Ishikawa (cell line): ENCODE results near the gene LIPH.

Experiments
- CEBPB ChIP-seq: IDR thresholded peaks from 2 replicates; pipeline ENCODE4 v1.6.1; 2012
- CREB1 ChIP-seq: IDR thresholded peaks from 2 replicates; pipeline ENCODE4 v1.6.1; 2012; ENCODE audit warnings: low read depth
- EGR1 ChIP-seq: IDR thresholded peaks from 2 replicates; pipeline ENCODE4 v1.6.1; 2012
- EP300 ChIP-seq: IDR thresholded peaks from 2 replicates; pipeline ENCODE4 v1.6.1; 2012; ENCODE audit warnings: borderline replicate concordance
- FOXM1 ChIP-seq: IDR thresholded peaks from 2 replicates; pipeline ENCODE4 v1.6.1; 2012; ENCODE audit warnings: low read depth, borderline replicate concordance
- MAX ChIP-seq: IDR thresholded peaks from 2 replicates; pipeline ENCODE4 v1.6.1; 2012
- NFIC ChIP-seq: IDR thresholded peaks from 2 replicates; pipeline ENCODE4 v1.6.1; 2012
- RAD21 ChIP-seq: IDR thresholded peaks from 2 replicates; pipeline ENCODE4 v1.6.1; 2012; ENCODE audit warnings: low read depth
- REST ChIP-seq: IDR thresholded peaks from 2 replicates; pipeline ENCODE4 v1.6.1; 2012; ENCODE audit warnings: low read depth, mild to moderate bottlenecking
- TAF1 ChIP-seq: IDR thresholded peaks from 2 replicates; pipeline ENCODE4 v1.6.1; 2012; ENCODE audit warnings: low read depth, mild to moderate bottlenecking
- TCF12 ChIP-seq: IDR thresholded peaks from 2 replicates; pipeline ENCODE4 v1.6.1; 2012; ENCODE audit warnings: low read depth
- TEAD4 ChIP-seq: IDR thresholded peaks from 2 replicates; pipeline ENCODE4 v1.6.1; 2012
- YY1 ChIP-seq: IDR thresholded peaks from 2 replicates; pipeline ENCODE4 v1.6.1; 2012; ENCODE audit warnings: low read depth
- ZBTB7A ChIP-seq: IDR thresholded peaks from 2 replicates; pipeline ENCODE4 v1.6.1; 2012; ENCODE audit warnings: low read depth
- TF ChIP-seq, protein P1 (sequence below): IDR thresholded peaks from 2 replicates; pipeline ENCODE4 v1.6.1; 2012

The LIPH gene

GRCh38 chr3:185502987-185503386 lies 49.4 kb downstream of the LIPH start:
- TF ChIP-seq CREB1 (no peak), NFIC (no peak), CEBPB (no peak), TEAD4 (no peak), EGR1 (no peak), FOXM1 (no peak), ZBTB7A (no peak), YY1 (no peak), TAF1 (no peak), RAD21 (no peak), EP300 (no peak), MAX (no peak), REST (no peak)

DNA sequence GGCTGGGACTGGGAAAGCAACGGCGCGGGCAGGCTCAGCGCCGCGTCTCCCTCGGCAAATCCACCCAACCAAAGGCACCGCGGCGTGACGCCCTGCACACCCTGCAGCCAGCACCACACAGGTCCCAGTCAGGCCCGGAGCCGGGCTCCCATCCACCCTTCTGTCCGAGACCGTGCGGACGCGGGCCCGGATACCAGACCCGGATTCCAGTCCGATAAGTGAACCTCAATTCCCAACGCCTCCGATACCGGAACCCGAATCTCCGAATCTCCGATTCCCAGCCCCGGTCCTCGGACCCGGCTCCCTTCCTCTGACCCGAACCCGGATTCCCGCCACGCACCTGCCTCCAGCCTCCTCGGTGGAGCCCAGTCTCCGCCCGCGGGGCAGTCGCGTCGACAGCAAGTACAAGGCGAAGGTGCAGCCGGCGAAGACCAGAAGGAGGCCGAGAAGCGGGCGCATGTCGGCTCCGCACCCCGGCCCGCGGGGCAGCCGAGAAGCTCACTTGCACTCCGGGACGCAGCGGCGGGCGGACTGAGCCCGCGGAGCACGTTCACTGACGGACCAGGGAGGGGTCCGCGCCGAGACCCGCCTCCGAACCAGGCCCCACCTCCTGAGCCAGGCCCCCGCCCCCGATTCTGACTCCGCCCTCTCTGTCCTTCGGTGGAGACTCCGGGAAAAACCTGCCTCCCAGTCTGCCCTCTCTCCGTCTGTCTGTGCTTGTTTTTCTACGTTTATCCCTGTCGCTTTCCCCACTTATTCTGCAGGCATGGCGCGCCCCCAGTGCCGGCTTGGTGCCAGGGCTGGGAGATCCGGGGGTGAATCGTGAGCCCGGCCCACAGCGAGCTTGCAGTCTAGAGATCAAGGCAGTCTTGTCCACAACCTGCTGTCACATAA lies 53.6 kb downstream of the LIPH start, which contains the start of gene TMEM41A:
Gene TMEM41A (minus strand): TSS at position 533 of the 894 bp plus-strand sequence. CDS start 74 bp downstream, at position 459.
- peak; percentile 61 for TF ChIP-seq TEAD4
- TF ChIP-seq REST = 0 out of 2 replicates have a peak, but pooled peaks have one; percentile 28
- TF ChIP-seq CREB1 = no peak
- TF ChIP-seq CEBPB = no peak; the same call in 1 of the 2 replicates
- TF ChIP-seq, protein P1, sequence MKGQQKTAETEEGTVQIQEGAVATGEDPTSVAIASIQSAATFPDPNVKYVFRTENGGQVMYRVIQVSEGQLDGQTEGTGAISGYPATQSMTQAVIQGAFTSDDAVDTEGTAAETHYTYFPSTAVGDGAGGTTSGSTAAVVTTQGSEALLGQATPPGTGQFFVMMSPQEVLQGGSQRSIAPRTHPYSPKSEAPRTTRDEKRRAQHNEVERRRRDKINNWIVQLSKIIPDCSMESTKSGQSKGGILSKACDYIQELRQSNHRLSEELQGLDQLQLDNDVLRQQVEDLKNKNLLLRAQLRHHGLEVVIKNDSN = peak; percentile 81
- peak; percentile 52 for TF ChIP-seq FOXM1
- TF ChIP-seq TCF12 = peak; percentile 92
- TF ChIP-seq YY1 = peak; percentile 83
- no peak; the same call in 1 of the 2 replicates for TF ChIP-seq EGR1
- TF ChIP-seq EP300 = peak; percentile 50; the same call in 1 of the 2 replicates
- TF ChIP-seq TAF1 = peak; percentile 99
- peak; percentile 52; the same call in 1 of the 2 replicates for TF ChIP-seq ZBTB7A
- TF ChIP-seq RAD21 = peak; percentile 22; the same call in 1 of the 2 replicates
- TF ChIP-seq MAX = peak; percentile 95
- peak; percentile 57; the same call in 1 of the 2 replicates for TF ChIP-seq NFIC

DNA sequence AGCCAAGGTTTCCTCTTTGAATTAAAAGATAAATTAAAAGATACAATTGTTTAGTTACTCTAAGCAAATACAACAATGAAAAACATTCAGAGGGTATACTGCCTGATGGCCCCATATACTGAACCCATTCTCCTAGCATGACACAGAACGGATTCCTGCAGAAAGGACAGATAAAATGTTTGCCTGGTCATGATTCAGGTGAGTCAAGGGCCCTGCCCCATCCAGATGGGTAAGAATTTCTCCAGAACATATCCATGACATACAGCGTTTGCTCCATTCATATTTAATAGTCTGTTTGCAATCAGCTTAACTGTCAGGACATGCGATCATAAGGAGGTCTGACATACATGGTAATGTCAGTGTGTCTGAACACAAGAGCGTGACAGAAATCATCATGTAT lies 62.1 kb downstream of the LIPH start:
- TF ChIP-seq YY1 (no peak), ZBTB7A (no peak), RAD21 (no peak), CEBPB (no peak), TCF12 (no peak), MAX (no peak)

- no peak for TF ChIP-seq TCF12
- TF ChIP-seq, protein P1 = no peak
- no peak for TF ChIP-seq CEBPB
- TF ChIP-seq TEAD4 = no peak
- TF ChIP-seq YY1 = no peak
- TF ChIP-seq MAX = no peak
- no peak for TF ChIP-seq RAD21
- no peak for TF ChIP-seq CREB1
- no peak for TF ChIP-seq NFIC
- TF ChIP-seq EP300 = no peak
- TF ChIP-seq ZBTB7A = no peak
Measured at GRCh38 chr3:185489462-185489861, 62.9 kb downstream of the LIPH start.

GRCh38 chr3:185488465-185488864 lies 63.9 kb downstream of the LIPH start:
- TF ChIP-seq EP300 (no peak), TCF12 (no peak), RAD21 (no peak), EGR1 (no peak), MAX (no peak)
- TF ChIP-seq, protein P1 = no peak
